ENCODE data around the gene AASS. TPM values are rescaled to one million over a fixed set of nuclear protein-coding genes. Genes with fewer than 3 reads are reported as not detected.

AASS gene
- total RNA-seq, 1 experiment from 2014 or later, result 38.8 TPM

- H3K27ac ChIP-seq (ENCODE audit: low read depth, low read length, poor library complexity, severe bottlenecking), result no peak overlapping the region
- no peak for DNase-seq (ENCODE audit: low spot score)
- POLR2A ChIA-PET (ENCODE audit: low non-redundant PET), result no interaction called here
- CTCF ChIA-PET, result no interaction called here
- intact Hi-C loops (cut with micrococcal nuclease; ENCODE audit: unreplicated experiment), result no loop called here
- H3K27me3 ChIP-seq (replicated peaks; ENCODE audit: insufficient read depth, low read depth, low read length, poor library complexity), result no peaks in the 10 kb centered on the region
- BruUV-seq (replicated peaks), result no TSS peak
- H3K4me1 ChIP-seq (ENCODE audit: insufficient read depth, low read length, poor library complexity, severe bottlenecking), result peaks cover 7% of the 10 kb centered on the region
- H3K4me3 ChIP-seq (ENCODE audit: low read depth, low read length, poor library complexity, severe bottlenecking), result no peak overlapping the region
- no peak for TF ChIP-seq EZH2 (IDR thresholded peaks at IDR 0.05; ENCODE audit: borderline replicate concordance, low read depth, low read length, poor library complexity, severe bottlenecking)
- no peak for TF ChIP-seq CTCF (conservative IDR thresholded peaks at IDR 0.05; ENCODE audit: low read depth, low read length)
- no peaks in the 10 kb centered on the region for H3K36me3 ChIP-seq (ENCODE audit: insufficient read depth, low read length, poor library complexity, severe bottlenecking)
- no peaks in the 10 kb centered on the region for H3K9me3 ChIP-seq (ENCODE audit: low read depth, low read length, poor library complexity, severe bottlenecking)
These were observed 4.0 kb upstream of the AASS start for GRCh38 chr7:122148081-122148480.

- H3K4me1 ChIP-seq (ENCODE audit: insufficient read depth, low read length, poor library complexity, severe bottlenecking), result peaks cover 23% of the 10 kb centered on the region
- H3K9me3 ChIP-seq (ENCODE audit: low read depth, low read length, poor library complexity, severe bottlenecking), result no peaks in the 10 kb centered on the region
- BruUV-seq (replicated peaks), result no TSS peak
- intact Hi-C loops (cut with micrococcal nuclease; ENCODE audit: unreplicated experiment), result no loop called here
- ChIA-PET POLR2A (ENCODE audit: low non-redundant PET) (no interaction called here), CTCF (no interaction called here)
- H3K4me3 ChIP-seq (ENCODE audit: low read depth, low read length, poor library complexity, severe bottlenecking), result no peak overlapping the region
- no peak overlapping the region for H3K27ac ChIP-seq (ENCODE audit: low read depth, low read length, poor library complexity, severe bottlenecking)
- DNase-seq (ENCODE audit: low spot score), result no peak
- TF ChIP-seq EZH2 (IDR thresholded peaks at IDR 0.05; ENCODE audit: borderline replicate concordance, low read depth, low read length, poor library complexity, severe bottlenecking) (no peak), CTCF (conservative IDR thresholded peaks at IDR 0.05; ENCODE audit: low read depth, low read length) (no peak)
- H3K36me3 ChIP-seq (ENCODE audit: insufficient read depth, low read length, poor library complexity, severe bottlenecking), result no peaks in the 10 kb centered on the region
- no peaks in the 10 kb centered on the region for H3K27me3 ChIP-seq (replicated peaks; ENCODE audit: insufficient read depth, low read depth, low read length, poor library complexity)
These were observed 2.0 kb upstream of the AASS start for GRCh38 chr7:122145937-122146645.

- intact Hi-C loops (cut with micrococcal nuclease; ENCODE audit: unreplicated experiment), result loop anchor here (5.0 kb wide), 2 partner anchors 126 to 159 kb away; partner anchors contain the start of gene FEZF1
- peaks cover 33% of the 10 kb centered on the region for H3K4me1 ChIP-seq (ENCODE audit: insufficient read depth, low read length, poor library complexity, severe bottlenecking)
- peak overlapping the region; percentile 89 for H3K27ac ChIP-seq (ENCODE audit: low read depth, low read length, poor library complexity, severe bottlenecking)
- peak overlapping the region; percentile 82 for H3K4me3 ChIP-seq (ENCODE audit: low read depth, low read length, poor library complexity, severe bottlenecking)
- H3K27me3 ChIP-seq (replicated peaks; ENCODE audit: insufficient read depth, low read depth, low read length, poor library complexity), result no peaks in the 10 kb centered on the region
- DNase-seq (ENCODE audit: low spot score), result peak; percentile 42
- TF ChIP-seq CTCF (conservative IDR thresholded peaks at IDR 0.05; ENCODE audit: low read depth, low read length) (no peak), EZH2 (IDR thresholded peaks at IDR 0.05; ENCODE audit: borderline replicate concordance, low read depth, low read length, poor library complexity, severe bottlenecking) (no peak)
- ChIA-PET POLR2A (ENCODE audit: low non-redundant PET) (interaction anchor here (0.6 kb wide), 1 partner anchor 1414 kb away, joined by 3 read pairs; the partner anchor contains the start of gene NDUFA5), CTCF (interaction anchor here (0.5 kb wide), 1 partner anchor 1121 kb away, joined by 3 read pairs; no protein-coding TSS in a partner anchor)
- no peaks in the 10 kb centered on the region for H3K36me3 ChIP-seq (ENCODE audit: insufficient read depth, low read length, poor library complexity, severe bottlenecking)
- BruUV-seq (replicated peaks), result no TSS peak
- no peaks in the 10 kb centered on the region for H3K9me3 ChIP-seq (ENCODE audit: low read depth, low read length, poor library complexity, severe bottlenecking)
These were observed 686 bp downstream of the AASS start for GRCh38 chr7:122143376-122143750.

Data from A673 (cell line).